PC-9 (cell line): Measurements from ENCODE around the gene NTM.

ENCODE experiments used
- EZH2 ChIP-seq: fragments of 200-600 bp; sonication (generic); IDR thresholded peaks from 2 replicates; pipeline ENCODE4 v1.8.0; 2017; ENCODE audit warnings: antibody characterized with exemption, low read depth
- TF ChIP-seq, protein P1 (sequence below): fragments of 200-600 bp; sonication (generic); conservative IDR thresholded peaks from 2 replicates; pipeline ENCODE4 v1.6.1; 2017; ENCODE audit warnings: mixed run types, antibody characterized with exemption, mild to moderate bottlenecking, moderate library complexity

DNA sequence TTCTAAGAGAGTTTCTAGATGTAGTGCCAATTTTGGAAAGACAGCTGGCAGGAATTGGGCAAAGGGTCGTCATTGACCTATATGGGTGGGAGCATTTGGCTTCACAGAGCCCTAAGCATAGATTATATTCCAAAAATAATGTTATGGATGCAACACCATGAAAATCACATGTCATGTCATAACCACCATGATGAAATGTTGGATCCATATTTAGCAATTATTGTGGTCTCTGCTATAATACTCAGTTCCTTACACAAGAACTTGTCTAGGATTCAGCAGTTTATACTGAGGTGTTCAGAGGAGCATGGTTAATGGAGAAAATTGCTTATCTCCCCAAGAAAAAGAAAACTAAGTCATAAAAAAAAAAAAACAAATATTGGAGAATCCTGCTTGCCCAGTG lies 31.6 kb downstream of the NTM start:
- TF ChIP-seq, protein P1, sequence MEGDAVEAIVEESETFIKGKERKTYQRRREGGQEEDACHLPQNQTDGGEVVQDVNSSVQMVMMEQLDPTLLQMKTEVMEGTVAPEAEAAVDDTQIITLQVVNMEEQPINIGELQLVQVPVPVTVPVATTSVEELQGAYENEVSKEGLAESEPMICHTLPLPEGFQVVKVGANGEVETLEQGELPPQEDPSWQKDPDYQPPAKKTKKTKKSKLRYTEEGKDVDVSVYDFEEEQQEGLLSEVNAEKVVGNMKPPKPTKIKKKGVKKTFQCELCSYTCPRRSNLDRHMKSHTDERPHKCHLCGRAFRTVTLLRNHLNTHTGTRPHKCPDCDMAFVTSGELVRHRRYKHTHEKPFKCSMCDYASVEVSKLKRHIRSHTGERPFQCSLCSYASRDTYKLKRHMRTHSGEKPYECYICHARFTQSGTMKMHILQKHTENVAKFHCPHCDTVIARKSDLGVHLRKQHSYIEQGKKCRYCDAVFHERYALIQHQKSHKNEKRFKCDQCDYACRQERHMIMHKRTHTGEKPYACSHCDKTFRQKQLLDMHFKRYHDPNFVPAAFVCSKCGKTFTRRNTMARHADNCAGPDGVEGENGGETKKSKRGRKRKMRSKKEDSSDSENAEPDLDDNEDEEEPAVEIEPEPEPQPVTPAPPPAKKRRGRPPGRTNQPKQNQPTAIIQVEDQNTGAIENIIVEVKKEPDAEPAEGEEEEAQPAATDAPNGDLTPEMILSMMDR, result no peak
- no peak for TF ChIP-seq EZH2
